ENCODE results near the gene PKP3. TPM values are rescaled to one million over a fixed set of nuclear protein-coding genes. Genes with fewer than 3 reads are reported as not detected.

The PKP3 gene
- total RNA-seq, 2 experiments from 2014 or later, result not detected

DNA sequence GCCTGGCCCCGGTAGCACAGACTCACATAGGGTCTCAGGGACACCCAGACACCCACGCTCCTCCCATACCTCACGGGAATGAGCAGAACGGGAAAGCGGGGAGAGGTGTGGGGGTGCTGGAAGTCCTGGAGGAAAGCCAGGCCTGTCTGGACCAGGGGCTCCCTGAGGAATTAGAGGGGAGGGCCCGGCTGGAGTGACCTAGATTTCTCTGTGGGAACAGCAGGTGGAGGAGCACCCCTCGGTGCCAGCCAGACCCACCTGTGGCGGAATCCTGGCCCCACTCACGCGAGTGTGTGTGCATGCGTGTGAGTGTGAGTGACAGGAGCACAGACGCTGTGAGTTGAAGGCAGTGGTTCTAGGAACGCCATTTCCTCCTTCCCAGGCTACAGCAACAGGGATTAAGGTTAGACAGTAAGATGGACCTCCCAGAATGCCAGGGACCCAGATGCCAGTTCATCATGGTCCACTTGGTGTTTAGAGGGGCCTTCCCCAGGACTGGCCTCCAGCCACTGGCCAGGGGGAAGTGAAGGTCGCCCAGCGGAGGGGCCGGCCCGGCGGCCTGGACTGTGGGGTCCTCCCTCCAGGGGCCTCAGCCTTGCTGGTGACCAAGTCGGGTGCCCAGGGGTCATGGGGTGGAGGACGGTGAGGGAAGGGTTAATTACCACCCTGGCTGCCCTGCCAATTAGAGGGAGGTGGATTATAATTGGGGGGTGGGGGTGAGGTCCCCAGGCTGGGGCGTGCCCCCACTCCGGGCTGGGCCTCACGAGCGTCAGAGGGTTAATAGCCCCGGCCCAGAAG lies 1.0 kb downstream of the PKP3 start:
- Histone ChIP-seq H3K27ac (ENCODE audit: low read depth, low read length, poor library complexity, severe bottlenecking) (no peak overlapping the region), H3K9me2 (ENCODE audit: insufficient read depth, low read length) (no peaks in the 10 kb centered on the region), H3K9me3 (ENCODE audit: low read length) (no peaks in the 10 kb centered on the region), H4K20me1 (ENCODE audit: insufficient read depth, low read length) (no peaks in the 10 kb centered on the region), H2AFZ (ENCODE audit: low read length) (no peak overlapping the region), H3K79me2 (ENCODE audit: insufficient read depth, low read depth, low read length) (no peaks in the 10 kb centered on the region), H3K4me1 (ENCODE audit: insufficient read depth, low read length, poor library complexity, severe bottlenecking) (no peaks in the 10 kb centered on the region), H3K36me3 (ENCODE audit: insufficient read depth, low read length) (no peaks in the 10 kb centered on the region), H3K4me2 (ENCODE audit: low read length) (no peak overlapping the region), H3K4me3 (ENCODE audit: low read depth, low read length, poor library complexity, severe bottlenecking) (no peak overlapping the region)
- TF ChIP-seq EZH2phosphoT487 (IDR thresholded peaks at IDR 0.05; ENCODE audit: borderline replicate concordance, low read depth, low read length) (no peak), CTCF (conservative IDR thresholded peaks at IDR 0.05; ENCODE audit: low read length) (no peak)
- POLR2A ChIA-PET, result no interaction called here
- DNase-seq (ENCODE audit: low spot score), result no peak
- intact Hi-C loops (cut with micrococcal nuclease; ENCODE audit: unreplicated experiment), result no loop called here
- CTCF ChIA-PET (ENCODE audit: unreplicated experiment), result no interaction called here
- BruUV-seq (replicated peaks), result no TSS peak

GRCh38 chr11:395866-396265 lies 1.9 kb downstream of the PKP3 start:
- Histone ChIP-seq H3K4me3 (ENCODE audit: low read depth, low read length, poor library complexity, severe bottlenecking) (no peak overlapping the region), H3K9me3 (ENCODE audit: low read length) (no peaks in the 10 kb centered on the region), H3K4me2 (ENCODE audit: low read length) (no peak overlapping the region), H2AFZ (ENCODE audit: low read length) (no peak overlapping the region), H3K9me2 (ENCODE audit: insufficient read depth, low read length) (no peaks in the 10 kb centered on the region), H3K4me1 (ENCODE audit: insufficient read depth, low read length, poor library complexity, severe bottlenecking) (no peaks in the 10 kb centered on the region), H4K20me1 (ENCODE audit: insufficient read depth, low read length) (no peaks in the 10 kb centered on the region), H3K27ac (ENCODE audit: low read depth, low read length, poor library complexity, severe bottlenecking) (no peak overlapping the region), H3K36me3 (ENCODE audit: insufficient read depth, low read length) (no peaks in the 10 kb centered on the region), H3K79me2 (ENCODE audit: insufficient read depth, low read depth, low read length) (no peaks in the 10 kb centered on the region)
- intact Hi-C loops (cut with micrococcal nuclease; ENCODE audit: unreplicated experiment), result no loop called here
- ChIA-PET POLR2A (no interaction called here), CTCF (ENCODE audit: unreplicated experiment) (no interaction called here)
- TF ChIP-seq EZH2phosphoT487 (IDR thresholded peaks at IDR 0.05; ENCODE audit: borderline replicate concordance, low read depth, low read length), result no peak
- no peak for TF ChIP-seq CTCF (conservative IDR thresholded peaks at IDR 0.05; ENCODE audit: low read length)
- no peak for DNase-seq (ENCODE audit: low spot score)
- BruUV-seq (replicated peaks), result no TSS peak

DNA sequence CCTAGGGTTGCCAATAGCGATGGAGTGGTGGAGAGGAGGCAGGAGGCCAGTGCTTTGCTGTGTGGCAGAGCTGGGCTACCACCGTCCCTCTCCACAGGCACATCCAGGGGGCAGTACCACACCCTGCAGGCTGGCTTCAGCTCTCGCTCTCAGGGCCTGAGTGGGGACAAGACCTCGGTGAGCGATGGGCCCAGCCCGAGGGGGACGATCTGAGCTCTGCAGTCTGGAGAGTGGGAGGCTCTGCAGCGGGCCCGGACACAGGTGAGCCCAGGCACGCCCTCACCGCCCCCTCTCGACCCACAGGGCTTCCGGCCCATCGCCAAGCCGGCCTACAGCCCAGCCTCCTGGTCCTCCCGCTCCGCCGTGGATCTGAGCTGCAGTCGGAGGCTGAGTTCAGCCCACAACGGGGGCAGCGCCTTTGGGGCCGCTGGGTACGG lies 2.5 kb downstream of the PKP3 start:
- H3K4me3 ChIP-seq (ENCODE audit: low read depth, low read length, poor library complexity, severe bottlenecking), result no peak overlapping the region
- H3K9me2 ChIP-seq (ENCODE audit: insufficient read depth, low read length), result no peaks in the 10 kb centered on the region
- TF ChIP-seq CTCF (conservative IDR thresholded peaks at IDR 0.05; ENCODE audit: low read length), result no peak
- no peak for TF ChIP-seq EZH2phosphoT487 (IDR thresholded peaks at IDR 0.05; ENCODE audit: borderline replicate concordance, low read depth, low read length)
- no peaks in the 10 kb centered on the region for H4K20me1 ChIP-seq (ENCODE audit: insufficient read depth, low read length)
- BruUV-seq (replicated peaks), result no TSS peak
- H3K27ac ChIP-seq (ENCODE audit: low read depth, low read length, poor library complexity, severe bottlenecking), result no peak overlapping the region
- POLR2A ChIA-PET, result no interaction called here
- no peaks in the 10 kb centered on the region for H3K36me3 ChIP-seq (ENCODE audit: insufficient read depth, low read length)
- CTCF ChIA-PET (ENCODE audit: unreplicated experiment), result no interaction called here
- no peak for DNase-seq (ENCODE audit: low spot score)
- no peaks in the 10 kb centered on the region for H3K4me1 ChIP-seq (ENCODE audit: insufficient read depth, low read length, poor library complexity, severe bottlenecking)
- intact Hi-C loops (cut with micrococcal nuclease; ENCODE audit: unreplicated experiment), result no loop called here
- H2AFZ ChIP-seq (ENCODE audit: low read length), result no peak overlapping the region
- no peaks in the 10 kb centered on the region for H3K79me2 ChIP-seq (ENCODE audit: insufficient read depth, low read depth, low read length)
- H3K4me2 ChIP-seq (ENCODE audit: low read length), result no peak overlapping the region
- no peaks in the 10 kb centered on the region for H3K9me3 ChIP-seq (ENCODE audit: low read length)
